ENCODE measurements around the gene ZNF101.

- no peak for TF ChIP-seq REST (IDR thresholded peaks at IDR 0.05; ENCODE audit: insufficient replicate concordance, low read depth)
- no peak for TF ChIP-seq POLR2AphosphoS5 (IDR thresholded peaks at IDR 0.05; ENCODE audit: low read depth)
Measured at GRCh38 chr19:19672816-19673215, 4.2 kb downstream of the ZNF101 start.

All from HL-60 (cell line).